Testis (tissue), 2 donors: ENCODE data around the gene FOXK1.

Source experiments
- POLR2A ChIP-seq: fragments of 450-650 bp; IDR thresholded peaks from one replicate; pipeline ENCODE4 v1.6.1; 2017; ENCODE audit warnings: antibody characterized with exemption, mild to moderate bottlenecking, moderate library complexity
- TF ChIP-seq, protein P1 (sequence below), 3 experiments: fragments of 450-650 bp in 2 of 3; fragments of 200-600 bp in 1 of 3; sonication (generic) in 1 of 3; IDR thresholded peaks; one replicate each; pipeline ENCODE4 v1.5.1; 2016 to 2019; ENCODE audit warnings: antibody characterized with exemption in 3 of 3, mild to moderate bottlenecking in 2 of 3, moderate library complexity in 1 of 3

DNA sequence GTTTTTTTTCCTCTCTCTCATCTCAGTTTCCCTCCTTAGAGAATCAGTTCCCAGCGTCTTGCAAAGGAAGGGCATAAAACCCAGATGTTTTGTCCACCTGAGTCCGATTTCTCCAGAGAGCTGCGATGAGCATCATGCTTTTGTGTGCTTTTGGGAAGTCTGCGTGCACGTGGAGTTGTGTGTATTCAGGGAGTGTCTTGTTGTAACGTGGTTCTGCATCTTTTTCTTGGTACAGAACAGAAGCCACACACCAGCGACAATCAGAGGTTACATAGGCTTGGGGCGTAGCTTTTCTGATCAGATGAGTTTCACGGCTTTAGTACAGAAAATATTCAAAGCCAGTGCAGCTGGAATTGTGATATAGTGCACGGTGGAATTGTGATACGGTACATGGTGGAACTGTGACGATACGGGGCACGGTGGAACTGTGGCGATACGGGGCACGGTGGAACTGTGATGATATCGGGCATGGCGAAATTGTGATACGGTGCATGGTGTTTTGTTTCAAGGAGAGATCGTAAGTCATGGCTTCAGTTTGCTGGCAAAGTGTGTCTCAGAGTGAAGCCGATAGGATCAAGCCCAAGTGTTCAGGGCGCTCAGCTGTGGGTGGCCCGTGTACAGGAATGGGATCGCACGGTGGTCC is 32.8 kb downstream of the FOXK1 start:
- TF ChIP-seq, protein P1, sequence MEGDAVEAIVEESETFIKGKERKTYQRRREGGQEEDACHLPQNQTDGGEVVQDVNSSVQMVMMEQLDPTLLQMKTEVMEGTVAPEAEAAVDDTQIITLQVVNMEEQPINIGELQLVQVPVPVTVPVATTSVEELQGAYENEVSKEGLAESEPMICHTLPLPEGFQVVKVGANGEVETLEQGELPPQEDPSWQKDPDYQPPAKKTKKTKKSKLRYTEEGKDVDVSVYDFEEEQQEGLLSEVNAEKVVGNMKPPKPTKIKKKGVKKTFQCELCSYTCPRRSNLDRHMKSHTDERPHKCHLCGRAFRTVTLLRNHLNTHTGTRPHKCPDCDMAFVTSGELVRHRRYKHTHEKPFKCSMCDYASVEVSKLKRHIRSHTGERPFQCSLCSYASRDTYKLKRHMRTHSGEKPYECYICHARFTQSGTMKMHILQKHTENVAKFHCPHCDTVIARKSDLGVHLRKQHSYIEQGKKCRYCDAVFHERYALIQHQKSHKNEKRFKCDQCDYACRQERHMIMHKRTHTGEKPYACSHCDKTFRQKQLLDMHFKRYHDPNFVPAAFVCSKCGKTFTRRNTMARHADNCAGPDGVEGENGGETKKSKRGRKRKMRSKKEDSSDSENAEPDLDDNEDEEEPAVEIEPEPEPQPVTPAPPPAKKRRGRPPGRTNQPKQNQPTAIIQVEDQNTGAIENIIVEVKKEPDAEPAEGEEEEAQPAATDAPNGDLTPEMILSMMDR (IDR thresholded peaks at IDR 0.05), result no peak
- TF ChIP-seq POLR2A, result no peak
